Activated effector memory CD4-positive, alpha-beta T cell treated with Interleukin-2 at 50 U/mL for 16 hours (primary cell): ENCODE measurements around the gene APLN.

ENCODE experiments used
- DNase-seq: peaks from one replicate; pipeline ENCODE4 v3.0.0-alpha.2; 2020

The APLN gene

DNA sequence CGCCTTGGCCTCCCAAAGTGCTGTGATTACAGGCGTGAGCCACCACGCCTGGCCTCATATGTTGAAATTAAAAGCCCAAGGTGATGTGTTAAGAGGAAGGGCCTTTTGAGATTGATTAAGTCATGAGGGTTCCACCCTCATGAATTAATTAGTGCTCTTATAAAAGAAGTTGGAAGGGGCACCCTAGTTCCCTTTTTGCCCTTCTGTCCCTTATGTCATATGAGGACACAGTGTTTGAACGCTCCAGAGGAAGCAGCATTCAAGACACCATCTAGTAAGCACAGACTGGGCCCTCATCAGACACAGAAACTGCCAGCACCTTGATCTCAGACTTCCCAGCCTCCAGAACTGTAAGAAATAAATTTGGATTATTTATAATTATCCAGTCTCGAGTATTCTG lies 5.1 kb upstream of the APLN start:
- DNase-seq = no peak

- DNase-seq = no peak
Measured at GRCh38 chrX:129659141-129659540, 4.4 kb upstream of the APLN start.

DNA sequence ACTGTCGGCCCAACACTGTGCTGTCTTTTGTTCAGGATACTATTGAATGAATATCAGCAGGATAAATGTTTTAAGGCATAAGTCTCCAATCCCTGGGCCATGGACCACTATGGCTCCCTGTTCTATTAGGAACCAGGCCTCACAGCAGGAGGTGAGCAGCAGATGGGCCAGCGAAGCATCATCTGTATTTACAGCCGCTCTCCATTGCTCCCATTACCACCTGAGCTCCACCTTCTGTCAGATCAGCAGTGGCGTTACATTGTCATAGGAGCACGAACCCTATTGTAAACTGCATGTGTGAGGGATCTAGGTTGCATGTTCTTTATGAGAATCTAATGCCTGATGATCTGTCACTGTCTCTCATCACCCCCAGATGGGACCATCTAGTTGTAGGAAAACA lies 3.7 kb upstream of the APLN start:
- no peak for DNase-seq

DNA sequence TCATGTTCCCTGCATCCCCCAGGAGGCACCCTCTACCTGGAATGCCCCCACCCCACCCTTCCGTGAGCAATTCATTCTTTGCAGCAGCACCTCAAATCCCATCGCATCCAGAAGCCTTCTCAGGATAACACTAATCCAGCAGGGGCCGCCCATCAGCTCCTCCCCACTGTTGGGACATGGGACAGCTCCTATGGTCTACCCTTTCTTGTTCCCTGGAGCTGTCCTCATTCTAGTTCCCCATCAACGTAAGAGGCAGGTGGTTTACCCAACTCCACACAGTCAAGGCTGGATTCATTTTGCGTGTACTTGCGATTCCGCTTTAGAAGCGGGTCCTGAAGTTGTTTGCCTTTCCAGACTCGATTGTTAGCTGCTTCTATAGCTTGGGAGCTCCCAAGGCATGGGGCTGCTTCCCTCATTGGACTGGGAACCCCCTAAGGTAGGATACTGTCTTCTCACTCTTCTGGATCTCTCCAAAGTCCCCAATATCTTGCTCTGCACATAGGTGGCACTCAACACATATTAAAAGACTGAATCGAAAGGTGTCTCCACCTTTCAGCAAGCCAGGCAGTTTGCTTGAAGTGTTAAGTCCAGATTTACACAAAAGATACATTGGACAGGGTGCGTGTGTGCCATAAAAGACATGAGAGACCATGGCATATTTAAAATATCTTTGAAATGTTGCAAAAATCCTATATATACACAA lies 942 bp upstream of the APLN start:
- DNase-seq = no peak

DNA sequence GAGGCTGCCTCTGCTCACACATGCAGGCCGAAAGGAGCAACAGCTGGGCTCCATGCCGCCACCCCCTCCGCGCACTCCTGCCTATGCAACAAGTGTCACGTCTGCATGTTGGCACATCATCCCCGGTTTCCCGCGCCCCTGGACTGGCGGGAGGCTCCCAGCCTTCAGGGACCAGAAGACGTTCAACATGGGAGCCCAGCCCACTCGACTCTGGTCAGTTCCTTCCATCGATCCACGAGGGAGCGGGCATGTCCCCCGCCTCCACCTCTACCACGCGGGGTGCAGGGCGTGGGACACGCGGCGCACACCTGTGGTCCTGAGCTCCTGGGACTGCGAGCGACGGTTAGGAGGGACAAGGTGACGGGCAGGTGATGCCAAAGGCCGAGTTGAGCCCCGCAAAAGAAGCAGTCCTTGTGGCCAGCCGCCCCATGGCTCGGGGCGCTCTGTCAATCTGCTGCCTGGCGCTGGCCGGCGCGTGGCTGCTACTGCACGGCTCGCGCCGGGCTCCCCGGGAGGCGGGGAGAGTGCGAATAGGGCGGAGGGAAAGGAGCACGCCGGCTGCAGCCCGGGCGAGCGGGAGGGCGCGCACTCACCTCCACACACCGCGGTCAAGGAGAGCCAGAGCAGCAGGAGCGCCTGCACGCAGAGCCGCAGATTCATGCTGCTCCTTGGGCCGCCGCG lies 645 bp downstream of the APLN start:
- DNase-seq = no peak

DNA sequence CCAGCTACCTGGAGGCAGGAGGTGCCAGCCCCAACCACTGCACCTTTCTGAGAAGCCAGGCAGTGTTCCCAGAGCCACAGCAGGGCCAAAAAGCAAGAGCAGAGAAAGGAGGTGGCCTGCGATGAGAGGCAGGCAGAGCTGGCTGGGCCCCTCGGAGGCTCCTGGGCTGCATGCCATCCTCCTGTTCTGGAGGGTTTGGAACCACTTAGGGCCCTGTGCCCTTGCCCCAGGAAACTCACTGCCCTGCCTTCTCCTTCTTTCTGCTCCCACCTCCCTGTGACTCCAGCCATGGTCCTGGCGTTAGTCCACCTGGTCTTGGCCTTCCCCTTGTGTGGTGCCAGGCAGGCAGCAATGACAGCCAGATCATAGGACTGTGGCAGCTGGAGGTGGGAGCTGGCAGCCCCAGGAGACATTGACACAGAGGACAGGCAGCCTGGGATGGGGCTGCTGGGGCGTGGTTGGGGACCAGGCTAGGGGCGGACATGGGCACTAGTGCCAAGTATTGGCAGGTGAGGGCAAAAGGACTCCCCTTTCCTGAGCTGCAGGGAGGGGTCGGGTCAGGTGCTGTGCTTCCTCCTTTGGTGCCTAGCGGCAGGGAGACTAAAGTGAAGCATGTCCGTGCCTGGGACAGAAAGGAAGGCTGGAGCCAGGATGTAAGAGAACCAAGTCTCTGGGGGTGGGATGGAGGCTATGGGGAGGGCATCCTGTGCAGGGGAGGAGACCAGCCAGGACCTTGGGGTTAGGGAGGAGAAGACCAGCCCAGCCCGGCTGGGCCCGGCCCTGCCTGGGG lies 1.4 kb downstream of the APLN start:
- no peak for DNase-seq

DNA sequence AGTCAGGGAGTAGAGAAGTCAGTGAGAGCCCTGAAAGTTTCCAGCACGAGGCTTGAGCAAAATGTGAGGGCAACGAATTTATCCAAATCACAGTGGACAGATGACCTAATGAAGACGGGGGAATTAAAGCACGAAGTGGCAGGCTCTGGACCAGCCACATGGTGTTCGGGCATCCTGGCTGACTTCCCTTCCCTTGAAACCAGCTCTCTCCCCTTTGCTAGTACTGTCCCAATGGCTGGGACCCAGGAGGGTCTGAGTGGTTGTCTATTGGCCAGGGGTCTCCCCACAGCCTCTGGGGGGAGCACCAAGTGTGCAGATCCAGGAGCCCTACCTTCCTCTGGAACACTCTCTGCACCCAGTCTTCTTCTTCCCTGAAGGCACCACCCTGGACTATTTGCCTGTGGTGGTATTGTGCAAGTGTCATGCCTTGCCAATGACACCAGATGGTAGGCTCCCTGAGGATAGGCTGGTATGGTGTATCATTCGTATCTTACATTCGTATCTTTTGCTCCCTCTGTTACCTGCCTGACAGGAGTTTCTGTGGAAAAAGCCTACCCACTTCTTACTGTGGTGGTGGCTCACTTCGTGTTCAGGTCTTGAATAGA lies 2.1 kb downstream of the APLN start:
- DNase-seq = no peak

- DNase-seq = no peak
Measured at GRCh38 chrX:129651756-129652564, 2.8 kb downstream of the APLN start.

DNA sequence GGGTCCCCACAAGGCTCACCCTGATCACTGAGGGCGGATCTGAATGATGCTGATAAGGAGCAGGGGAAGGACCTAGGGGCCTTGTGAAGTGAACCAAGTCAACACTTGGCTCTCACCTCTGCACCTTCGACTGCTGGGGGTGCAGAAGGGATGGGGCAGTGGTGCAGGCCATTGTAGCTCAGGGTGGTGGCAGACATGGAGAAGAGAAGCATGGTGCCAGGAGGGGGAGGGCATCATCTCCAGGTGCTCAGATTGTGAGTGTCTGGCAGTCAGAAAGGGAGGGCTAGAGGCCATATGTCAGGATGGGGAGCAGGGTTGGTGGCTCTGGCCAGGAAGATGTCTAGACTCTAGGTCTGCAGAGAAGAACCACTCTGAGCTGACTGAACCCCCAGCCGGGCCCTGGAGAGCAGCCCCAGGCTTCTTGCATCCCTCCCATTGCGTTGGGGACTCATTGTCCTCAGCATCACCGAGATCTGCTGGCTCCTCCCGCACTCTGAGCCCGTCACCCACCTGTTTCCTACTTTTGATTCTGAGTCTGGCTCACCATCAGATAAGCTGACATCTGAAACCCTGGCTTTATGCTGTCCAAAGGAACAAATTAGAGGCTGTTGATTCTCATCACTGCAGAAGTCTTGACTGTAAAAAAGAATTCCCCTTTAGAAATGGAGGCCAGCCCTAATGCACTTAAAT lies 3.8 kb downstream of the APLN start:
- no peak for DNase-seq

DNA sequence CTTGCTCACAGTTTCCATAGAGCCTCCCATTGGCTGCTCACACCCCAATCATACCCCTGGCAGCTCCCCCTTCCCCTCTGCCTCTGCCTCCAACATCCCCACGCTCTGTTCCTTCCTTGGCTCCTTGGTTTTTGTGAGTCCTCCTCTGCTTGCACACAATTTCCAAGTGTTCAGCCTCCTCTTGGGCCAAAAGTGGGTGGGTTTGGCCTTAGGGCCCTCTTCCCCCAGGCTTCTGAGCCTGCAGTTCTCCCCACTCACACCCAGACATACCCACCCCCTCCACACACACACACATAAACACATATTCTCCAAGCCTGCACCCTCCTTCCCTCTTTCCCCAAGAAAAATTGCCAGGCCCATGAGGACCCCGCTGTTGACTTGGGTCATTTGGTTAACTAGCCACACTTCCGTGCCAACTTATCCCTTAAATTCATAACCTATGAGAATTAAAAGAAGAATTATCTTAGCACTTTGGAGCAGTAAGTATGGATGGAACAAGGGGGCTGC lies 4.5 kb downstream of the APLN start:
- DNase-seq = no peak

DNA sequence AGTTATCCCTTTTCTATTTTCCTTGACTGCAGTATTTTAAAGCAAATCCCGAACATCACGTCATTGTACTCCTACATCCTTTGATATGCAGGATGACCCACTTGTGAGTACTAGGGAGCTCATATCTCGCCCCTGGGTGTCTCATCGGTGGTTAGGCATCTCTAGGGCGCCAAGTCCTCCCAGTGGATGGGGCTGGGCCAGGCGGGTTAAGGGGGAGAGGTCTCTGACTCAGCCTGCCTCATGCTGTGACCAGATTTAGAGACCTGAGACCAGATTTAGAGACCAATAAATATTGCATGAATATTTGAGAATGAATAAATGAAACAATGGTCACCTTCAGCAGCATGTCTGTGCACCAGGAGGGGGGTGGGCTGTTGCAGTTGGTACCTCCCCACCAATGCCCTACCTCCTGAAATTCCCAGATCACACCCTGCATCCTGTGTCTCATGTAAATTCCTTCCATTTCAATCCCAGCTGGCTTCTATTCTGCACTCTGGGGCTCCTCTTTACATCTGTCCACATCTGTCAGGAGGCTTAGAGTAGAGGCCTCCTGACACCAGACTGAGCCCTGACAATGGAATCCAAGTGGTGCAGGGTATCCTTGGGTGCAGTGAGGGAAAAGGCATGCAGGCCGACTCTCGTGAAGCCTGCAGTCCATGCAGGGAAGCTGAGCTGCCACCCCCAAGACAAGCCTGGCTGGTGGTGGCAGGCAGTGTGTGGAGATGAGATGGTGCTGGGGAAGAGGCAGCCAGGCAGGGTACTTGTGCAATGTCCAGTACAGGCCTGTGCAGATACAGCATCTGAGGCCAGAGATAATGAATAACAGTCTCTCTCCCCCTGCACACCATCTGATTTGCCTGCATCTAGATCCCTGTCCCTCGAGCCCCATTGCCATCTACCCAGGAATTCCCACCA lies 5.2 kb downstream of the APLN start:
- no peak for DNase-seq

DNA sequence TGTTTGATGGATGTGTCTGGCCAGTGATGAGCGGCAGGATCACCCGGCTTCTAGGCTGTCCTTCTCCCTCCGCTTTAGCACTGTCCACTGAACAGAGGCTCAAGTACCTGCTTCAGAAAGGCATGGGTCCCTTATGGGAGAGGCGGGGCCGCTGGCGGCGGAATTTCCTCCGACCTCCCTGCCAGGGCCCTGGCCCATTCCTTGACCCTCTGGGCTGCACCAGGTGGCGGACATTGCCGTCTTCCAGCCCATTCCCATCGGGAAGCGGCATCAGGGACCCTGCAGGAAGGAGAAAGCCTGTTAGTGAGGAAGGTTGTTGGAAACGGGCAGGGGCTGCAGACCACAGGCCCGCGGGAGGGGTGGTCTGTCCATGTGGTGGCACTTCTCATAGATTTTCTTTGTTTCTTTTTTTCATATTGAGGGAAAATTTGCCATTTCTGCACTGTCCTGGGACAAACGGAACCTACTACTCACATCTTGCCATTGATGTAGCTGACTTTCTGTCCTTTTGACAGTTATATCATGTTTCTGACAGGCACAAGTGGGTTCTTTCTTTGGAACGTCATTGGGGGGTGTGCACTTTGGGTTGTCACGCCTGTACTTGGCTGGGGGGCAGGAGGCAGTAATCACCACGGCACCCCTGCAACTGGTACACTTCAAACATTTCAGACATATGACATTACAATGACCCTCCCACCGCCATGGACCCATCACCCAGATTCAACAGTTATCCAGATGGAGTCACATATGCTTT lies 6.1 kb downstream of the APLN start:
- no peak for DNase-seq

GRCh38 chrX:129647418-129648410 lies 7.0 kb downstream of the APLN start:
- DNase-seq = no peak

GRCh38 chrX:129646566-129647417 lies 8.0 kb downstream of the APLN start:
- DNase-seq = no peak

DNA sequence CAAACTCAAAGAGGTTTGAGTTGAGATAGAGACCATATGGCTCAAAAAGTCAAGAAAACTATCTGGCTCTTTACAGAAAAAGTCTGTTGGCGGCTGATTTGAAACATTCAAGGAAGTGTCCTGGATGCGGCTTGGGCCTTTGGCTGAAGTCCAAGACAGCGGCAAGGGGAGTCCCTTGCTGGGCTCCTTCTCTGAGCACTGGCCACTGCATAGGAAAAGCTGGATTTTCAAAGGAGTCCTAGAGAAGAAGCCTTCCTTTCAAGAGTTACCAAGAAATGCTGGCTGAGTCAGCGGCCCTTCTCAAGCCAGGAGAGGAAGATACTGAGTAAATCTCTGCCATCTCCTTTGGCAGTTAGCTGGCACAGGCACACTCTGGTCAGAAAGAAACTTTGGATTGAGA lies 12.1 kb downstream of the APLN start:
- no peak for DNase-seq

DNA sequence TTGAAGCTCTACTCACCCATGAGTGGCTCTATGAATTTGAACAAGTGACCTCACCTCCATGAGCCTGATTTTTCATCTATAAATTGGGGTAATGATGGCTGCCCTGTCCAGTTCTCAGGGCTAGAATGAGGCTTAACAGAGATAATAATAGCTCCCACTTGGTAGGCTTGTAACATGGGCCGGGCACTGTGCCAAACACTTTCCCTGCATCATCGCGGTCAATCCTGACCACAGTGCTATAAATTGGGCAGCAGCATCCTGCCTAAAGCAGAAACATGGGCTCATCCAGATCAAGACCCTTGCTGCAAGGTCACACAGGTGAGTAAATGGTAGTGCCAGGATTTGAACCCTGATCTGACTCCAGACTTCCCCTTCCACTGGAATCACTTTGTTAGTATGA lies 12.8 kb downstream of the APLN start:
- no peak for DNase-seq

- DNase-seq = no peak
Measured at GRCh38 chrX:129641469-129641868, 13.3 kb downstream of the APLN start.

GRCh38 chrX:129640737-129641136 lies 14.0 kb downstream of the APLN start:
- DNase-seq = no peak
